HG03139 (cell line): Measurements from ENCODE around the gene STON1.
"Not testable (repeated sequence)": the region's sequence is repeated elsewhere in the genome, so short reads cannot be mapped to it uniquely, and the experiment has no call there.

ENCODE experiments used
- ATAC-seq: cut with Tn5 transposase; IDR thresholded peaks from one replicate; pipeline ENCODE4 v1.9.1; 2021; ENCODE audit not compliant: unreplicated experiment

Gene STON1, protein sequence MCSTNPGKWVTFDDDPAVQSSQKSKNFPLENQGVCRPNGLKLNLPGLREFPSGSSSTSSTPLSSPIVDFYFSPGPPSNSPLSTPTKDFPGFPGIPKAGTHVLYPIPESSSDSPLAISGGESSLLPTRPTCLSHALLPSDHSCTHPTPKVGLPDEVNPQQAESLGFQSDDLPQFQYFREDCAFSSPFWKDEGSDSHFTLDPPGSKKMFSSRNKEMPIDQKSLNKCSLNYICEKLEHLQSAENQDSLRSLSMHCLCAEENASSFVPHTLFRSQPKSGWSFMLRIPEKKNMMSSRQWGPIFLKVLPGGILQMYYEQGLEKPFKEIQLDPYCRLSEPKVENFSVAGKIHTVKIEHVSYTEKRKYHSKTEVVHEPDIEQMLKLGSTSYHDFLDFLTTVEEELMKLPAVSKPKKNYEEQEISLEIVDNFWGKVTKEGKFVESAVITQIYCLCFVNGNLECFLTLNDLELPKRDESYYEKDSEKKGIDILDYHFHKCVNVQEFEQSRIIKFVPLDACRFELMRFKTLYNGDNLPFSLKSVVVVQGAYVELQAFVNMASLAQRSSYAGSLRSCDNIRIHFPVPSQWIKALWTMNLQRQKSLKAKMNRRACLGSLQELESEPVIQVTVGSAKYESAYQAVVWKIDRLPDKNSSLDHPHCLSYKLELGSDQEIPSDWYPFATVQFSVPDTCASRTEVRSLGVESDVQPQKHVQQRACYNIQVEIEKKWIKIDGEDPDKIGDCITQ

DNA sequence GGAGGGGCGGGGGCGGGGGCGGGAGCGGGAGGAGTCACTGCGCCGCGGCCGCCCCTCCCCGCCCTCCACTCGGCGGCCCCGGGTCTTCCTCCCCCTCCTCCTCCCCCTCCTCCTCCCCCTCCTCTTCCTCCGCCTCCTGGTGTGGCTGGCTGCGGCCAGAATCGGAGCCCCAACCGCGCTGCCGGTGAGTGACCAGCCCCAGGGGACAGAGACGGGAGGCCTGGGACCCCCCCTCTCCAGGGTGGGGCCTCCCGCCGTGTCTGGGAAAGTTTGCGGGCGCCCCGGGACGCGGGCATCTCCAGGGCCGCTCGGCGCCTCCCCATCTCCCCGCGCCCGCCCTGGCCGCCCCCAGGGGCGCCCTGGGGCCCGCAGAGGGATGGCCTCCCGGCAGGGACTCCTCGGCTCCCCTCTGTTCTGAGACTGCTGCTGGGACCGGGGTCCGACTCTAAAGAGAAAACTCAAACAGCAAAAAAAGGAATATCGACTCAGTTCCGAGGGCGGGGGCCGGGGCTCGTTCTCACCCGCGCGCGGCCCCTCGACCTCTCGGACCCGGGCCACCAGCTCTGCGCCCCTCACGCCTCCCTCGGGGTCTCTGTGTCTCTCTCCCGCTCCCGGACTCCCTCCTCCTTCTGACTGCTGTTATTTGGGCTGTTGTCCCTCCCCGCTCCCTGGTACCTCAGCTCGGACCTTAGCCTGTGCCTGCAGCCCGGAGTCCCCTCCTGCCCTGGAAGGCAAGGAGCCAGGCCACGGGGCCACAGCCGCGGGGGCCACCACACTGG, at the start of gene STON1:
TSS of gene STON1 (plus strand) at position 122 of the 779 bp plus-strand sequence. CDS start 50,480 bp downstream, outside the sequence.
- peak; percentile 43 for ATAC-seq

DNA sequence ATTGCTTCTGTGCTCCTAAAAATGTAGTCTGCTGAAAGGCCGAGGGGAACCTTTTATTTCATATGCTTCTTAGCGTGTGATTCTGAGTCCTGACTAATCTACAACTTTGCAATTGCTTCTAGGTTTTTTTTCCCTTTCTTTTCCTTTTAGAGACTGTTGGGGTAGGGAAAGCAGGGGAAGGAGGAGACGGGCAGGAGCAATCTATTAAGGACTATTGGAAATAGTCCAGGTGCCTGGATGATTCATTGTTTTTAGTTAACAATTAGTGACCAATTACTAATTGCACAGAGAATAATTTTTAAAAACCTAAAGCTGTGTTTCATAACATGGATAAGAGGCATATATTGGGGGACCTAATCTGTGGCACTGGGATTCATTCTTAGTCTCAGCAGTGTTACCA, 49.4 kb upstream of the STON1 start:
- ATAC-seq = no peak

DNA sequence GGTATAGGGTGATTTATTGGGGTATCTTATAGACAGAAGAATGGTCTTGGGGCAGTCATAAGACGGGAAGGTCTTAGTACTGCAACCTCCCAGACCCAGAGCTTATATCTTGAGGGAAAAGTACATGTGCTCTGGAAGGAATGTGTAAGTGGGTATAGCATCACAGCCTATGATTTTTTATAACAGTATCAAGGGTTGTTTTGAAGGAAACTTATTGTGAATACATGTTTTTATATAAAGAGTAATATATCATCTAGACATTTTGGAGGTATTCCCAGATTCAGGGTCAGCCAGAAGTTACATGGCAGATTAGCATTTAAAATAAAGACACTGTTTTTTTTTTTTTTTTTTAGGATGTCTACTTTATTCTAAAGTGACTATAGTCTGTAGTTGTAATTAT, 47.6 kb upstream of the STON1 start:
- ATAC-seq = no peak

DNA sequence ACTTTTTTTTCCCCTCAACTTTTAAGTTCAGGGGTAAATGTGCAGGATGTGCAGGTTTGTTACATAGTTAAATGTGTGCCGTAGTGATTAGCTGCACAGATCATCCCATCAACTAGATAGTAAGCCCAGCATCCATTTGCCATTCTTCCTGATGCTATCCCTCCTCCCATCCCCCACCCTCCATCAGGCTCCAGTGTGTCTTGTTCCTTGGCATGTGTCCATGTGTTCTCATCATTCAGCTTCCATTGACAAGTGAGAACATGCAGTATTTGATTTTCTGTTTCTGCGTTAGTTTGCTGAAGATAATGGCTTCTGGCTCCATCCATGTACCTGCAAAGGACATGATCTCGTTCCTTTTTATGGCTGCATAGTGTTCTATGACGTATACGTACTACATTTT, 47.2 kb upstream of the STON1 start:
- no peak for ATAC-seq

DNA sequence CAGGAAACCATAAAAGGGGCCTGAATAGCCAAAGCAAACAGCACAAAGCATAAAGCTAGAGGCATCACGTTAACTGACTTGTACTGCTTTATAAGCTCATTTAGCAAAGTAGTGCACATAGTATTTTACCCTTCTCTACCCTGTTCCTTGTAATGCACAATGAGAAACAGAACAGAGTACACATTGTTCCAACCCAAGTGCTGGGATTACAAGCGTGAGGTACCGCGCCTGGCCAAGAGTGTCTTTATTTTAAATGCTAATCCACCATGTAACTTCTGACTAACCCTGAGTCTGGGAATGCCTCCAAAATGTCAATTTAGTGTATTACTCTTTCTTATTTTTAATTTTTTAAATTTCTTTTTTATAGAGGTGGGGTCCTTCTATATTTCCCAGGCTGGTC, 46.4 kb upstream of the STON1 start:
- no peak for ATAC-seq

DNA sequence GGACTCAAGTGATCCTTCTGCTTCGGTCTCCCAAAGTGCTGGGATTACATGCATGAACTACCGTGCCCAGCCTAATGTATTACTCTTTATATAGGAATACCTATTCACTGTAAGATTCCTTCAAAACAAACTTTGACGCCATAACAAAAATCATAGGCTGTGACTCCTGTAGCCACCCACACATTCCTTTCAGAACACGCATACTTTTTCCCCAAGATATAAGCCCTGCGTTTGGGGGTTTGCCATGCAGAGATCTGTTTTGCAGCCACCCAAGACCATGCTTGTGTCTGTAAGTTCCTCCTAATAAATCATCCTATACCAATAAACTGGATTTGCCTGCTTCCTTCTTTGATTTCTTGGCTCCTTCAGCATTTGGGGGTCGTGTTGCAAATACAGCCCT, 46.0 kb upstream of the STON1 start:
- ATAC-seq = no peak

DNA sequence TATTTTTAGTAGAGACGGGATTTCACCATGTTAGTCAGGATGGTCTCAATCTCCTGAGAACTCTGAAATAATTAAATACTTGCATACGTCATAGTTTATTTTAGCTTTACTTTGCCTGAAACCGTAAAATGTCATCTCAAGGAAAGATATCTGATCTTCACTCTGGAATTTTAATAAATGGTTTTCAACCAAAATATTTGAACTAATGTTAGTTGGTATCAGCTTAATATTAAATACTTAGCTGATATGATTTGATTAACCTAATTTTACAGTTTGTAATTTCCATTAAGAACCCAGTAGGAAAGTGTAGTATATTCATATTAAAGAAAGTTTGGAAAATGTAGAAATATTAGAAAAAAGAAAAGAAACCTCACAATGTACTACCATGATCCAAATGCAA, 41.4 kb upstream of the STON1 start:
- no peak for ATAC-seq

DNA sequence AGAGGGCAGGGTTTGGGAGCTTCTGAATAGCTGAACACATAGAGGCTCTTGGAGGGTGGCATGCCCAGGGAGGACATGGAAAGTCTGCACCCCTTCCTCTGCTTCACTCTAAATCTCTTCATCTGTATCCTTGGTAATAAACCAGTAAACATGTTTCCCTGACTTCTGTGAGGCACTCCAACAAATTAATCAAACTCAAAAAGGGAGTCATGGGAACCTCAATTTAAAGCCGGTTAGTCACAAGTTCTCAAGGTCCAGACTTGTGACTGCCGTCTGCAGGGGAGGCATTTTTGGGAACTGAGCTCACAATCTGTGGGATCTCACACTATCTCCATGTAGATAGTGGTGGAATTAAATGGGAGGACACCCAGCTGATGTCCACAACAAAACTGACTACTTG, 33.1 kb upstream of the STON1 start:
- no peak for ATAC-seq

DNA sequence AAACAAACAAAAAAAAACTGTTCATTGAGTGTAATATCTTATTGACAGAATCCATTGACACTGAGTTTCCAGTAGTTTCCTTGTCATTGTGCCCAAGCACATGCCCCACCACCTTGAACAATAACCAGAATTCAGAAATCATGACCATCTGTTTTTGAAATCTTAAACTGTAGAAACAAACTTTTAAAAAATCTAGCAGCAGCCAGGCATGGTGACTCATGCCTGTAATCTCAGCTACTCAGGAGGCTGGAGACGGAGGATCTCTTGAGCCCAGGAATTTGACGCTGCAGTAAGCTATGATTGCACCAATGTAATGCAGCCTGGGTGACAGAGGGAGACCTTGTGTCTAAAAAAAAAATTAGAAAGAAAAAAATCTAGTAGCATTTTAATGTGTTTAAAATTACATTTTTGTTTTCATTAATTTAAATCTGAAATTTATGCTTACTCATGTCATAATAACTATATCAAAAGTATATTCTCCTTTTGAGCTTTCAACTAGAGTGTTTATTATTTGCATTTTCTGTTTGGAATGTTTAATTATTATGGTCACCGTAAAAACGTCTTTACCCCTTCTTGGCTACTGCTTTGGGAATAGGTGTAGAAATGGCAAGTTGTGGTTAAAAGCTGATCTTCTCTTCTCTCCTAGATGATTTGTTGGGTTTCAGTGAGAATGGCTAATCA, 25.2 kb upstream of the STON1 start:
- no peak for ATAC-seq

DNA sequence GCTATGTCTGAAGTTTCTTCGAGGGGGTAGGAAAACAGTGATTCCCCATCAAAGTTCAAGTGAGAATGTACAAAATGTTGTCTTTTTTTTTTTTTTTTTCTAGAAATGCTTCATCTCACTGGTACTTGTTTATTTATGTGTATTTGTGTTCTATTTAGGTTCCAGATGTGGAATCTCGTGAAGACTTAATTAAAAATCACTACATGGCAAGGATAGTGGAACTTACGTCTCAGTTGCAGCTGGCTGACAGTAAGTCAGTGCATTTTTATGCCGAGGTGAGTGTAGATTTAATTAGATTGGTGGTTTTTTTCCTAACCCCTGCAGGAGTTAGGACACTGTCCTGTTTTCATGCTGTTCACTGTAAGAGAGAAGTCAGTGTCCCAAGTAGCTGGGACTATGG, 22.8 kb upstream of the STON1 start:
- no peak for ATAC-seq

DNA sequence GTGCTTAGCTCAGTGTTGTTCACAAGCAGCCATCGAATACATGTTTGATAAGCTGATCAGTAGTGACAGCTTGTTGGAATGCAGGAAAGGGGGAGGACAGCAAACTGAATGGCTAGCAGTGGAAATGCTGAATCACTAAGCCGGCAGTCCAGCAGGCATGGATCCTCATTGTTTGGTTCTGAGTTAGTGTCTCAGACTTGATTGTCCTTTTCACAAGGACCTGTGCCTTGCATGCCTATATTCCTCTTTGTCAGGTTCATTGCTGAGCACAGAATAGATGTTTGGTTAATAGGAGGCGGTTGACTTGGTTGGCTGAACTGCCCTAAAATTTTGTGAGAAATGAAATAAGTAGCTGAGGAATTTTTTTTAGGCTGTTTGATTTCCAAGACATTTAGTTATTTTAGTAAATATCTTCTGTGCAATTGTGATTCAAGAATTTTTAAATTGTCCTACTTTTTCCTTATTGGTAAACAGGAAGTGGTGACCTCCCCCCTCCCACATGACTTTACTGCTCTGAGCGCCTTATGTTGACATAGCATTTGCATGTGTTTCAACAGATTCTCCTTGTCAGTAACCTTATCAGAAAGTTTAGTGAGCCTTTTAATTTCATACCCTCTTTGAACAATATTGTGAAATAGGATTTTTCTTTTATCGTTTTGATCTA, 21.4 kb upstream of the STON1 start:
- ATAC-seq = no peak

DNA sequence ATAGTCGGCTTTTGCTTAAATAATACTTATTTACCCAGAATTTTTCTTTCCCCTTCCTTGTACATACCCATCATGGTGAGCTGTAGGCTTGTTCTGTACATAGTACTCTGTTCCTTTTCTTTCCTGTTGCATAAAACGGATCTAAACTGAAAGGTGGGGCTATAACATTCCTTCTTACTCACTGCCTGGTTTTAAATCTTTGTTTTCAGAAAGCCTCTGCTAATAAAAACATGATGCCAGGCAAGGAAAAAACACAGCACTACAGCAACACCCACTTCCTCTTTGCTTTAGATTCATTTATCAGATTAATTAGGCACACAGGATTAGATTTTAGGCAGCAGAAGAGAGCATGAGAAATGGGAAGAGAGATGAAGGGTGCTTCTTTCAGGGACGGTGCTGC, 19.6 kb upstream of the STON1 start:
- ATAC-seq = no peak

DNA sequence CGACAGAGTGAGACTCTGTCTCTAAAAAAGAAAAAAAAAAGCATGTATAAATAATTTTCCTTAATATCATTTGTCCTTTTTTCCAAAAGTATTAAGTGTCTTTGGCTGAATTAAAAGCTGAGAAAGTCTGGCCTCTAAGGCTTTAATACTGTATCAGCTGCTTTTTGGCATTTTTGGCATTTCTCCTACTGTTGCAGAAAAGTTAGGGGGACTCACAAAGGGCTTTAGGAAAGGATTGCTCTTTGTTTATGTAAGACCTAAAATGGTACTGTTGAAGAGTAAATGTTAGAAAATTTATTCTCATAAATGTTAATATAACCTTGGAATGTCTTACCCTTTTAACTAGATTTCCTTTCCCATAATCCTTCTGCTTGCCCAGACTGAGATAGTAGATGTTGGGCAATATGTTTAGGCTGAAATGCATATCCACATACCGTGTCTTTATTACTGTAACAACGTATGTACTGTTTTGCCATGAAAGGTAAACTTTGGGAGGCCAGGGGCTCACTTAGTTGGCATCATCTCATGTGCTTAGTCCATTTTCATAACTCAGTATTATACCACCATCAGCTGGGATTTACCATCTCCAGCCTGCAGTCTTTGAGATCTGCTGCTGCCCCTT, 18.0 kb upstream of the STON1 start:
- ATAC-seq = no peak

DNA sequence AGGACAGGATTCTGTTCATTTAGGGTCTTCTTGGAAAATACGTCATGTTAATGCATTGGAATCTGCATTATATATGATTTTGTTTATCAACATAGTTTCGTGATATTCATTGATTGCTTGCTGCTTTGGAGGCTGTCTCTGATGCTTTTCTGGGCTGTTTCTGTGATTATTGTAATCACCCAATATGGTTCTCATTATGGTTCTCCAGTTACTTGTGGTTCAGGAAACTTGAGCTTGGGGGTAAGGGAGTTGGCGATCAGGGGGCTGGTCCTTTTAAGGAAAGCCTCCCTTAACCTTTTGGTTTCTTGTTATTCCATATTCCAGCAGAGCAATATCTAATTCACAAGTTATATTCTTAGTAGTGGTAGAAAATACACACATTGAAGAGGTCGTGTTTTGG, 17.4 kb upstream of the STON1 start:
- no peak for ATAC-seq

DNA sequence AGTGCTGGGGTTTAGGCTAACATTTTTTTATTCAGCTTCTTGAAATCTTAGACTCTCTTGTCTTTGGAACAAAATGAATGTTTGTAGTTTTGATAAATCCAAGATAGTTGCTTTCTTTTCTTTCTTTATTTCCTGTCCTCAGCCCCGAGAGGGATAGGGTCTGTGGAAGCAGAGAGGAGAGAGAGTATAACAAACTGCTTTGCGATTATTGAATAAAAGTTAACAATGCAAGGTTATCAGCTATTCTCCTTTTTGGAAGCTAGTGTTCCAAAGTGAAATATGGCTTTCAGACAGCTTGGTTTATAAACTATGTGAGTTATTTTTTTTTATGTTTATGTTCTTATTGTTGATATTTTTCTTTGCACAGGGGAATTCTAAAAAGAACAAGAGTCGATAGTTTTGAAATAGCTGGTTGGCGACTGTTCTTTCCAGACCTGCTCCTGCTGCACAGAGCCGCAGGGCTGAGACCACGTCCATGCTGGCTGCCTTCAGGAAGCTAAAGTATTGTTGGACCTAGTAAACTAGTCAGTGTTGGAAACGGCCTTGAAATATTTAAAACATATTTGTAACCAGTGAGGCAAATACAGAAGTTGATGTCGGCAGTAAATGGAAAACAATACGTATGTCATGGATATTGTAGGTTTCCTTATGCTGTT, 15.5 kb upstream of the STON1 start:
- no peak for ATAC-seq

DNA sequence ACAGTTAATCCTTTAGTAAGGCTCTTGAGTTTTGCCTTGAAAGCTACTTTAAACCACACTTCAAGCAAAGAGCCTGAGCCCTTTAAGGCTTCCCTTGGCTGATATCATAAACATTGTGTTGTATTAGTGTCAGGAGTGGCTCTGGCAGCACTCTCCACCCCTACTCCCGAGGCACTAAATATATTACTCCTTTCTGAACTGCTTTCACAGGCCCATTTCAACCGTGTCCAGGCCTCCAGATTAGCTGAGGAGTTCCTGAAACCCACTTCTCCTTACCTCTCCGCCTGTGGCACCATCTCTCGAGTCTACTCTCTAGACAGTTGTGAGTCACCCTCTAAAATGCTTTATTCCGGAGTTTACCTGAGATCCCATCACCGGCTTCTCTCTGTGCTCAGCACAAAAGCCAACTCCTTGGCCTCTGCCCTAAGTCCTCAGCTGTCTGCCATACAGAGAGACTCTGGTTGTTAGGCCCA, 14.4 kb upstream of the STON1 start:
- no peak for ATAC-seq

DNA sequence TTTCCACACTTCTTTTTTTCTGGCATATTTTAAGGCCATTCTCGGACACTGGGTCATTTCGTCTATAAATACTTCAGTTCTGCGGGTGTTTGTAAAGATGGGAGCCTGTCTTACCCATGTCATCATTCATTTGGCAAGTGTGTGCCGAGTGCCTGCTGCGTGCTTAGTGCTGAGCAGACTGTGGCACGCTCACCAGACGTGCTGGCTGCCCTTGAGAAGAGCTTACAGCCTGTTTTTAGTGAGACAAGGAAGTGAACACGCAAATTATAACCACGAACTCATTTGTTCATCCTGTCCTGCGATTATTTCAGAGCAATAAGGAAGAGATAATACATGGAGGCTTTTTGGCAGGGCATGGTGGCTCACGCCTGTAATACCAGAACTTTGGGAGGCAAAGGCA, 10.4 kb upstream of the STON1 start:
- no peak for ATAC-seq

DNA sequence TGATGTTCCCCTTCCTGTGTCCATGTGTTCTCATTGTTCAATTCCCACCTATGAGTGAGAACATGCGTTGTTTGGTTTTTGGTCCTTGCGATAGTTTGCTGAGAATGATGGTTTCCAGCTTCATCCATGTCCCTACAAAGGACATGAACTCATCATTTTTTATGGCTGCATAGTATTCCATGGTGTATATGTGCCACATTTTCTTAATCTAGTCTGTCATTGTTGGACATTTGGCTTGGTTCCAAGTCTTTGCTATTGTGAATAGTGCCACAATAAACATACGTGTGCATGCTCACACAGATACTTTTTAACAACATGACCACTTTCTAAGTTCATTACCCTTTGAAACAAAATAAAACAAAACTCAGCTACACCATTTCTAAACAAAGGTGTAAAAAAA, 5.2 kb upstream of the STON1 start:
- not testable (repeated sequence) for ATAC-seq

DNA sequence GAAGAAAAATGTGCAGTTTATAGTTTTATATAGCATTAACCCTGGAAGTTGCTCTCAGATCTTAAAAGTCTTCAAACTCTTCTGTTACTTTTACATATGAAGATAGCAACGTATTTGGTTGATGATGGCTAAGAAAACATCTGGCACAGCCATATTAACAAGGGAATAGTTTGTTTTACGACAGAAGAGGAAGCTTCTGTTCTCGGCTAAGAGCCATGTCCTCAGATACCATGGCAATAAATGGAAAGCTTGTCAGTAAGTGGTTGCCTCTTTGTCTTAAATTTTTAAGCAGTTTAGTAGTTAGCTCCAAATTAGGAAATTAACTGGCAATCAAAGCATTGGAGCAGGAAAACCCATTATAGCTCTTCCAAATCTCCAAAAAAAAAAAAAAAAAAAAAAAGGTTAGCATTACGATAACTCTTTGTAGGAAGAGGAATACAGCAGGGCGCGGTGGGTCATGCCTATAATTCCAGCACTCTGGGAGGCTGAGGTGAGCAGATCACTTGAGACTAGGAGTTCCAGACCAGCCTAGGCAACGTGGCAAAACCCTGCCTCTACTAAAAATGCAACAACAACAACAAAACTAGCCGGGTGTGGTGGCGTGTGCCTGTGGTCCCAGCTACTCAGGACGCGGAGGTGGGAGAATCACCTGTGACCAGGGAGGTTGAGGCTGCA, 4.5 kb upstream of the STON1 start:
- no peak for ATAC-seq
